A549 (cell line): ENCODE data around the gene PTCD3.

ENCODE experiments used
- CTCF ChIP-seq: fragments of >200 bp; sonication (Bioruptor Twin); formaldehyde crosslinking; IDR thresholded peaks from 3 replicates; pipeline ENCODE4 v1.5.1; 2016
- EP300 ChIP-seq, 2 experiments: fragments of >200 bp; sonication (Bioruptor Twin); formaldehyde crosslinking; IDR thresholded peaks; 2 replicates in 1 of 2; 3 replicates in 1 of 2; pipeline ENCODE4 v1.6.1; 2016 to 2017
- NFE2L2 ChIP-seq: fragments of 150-350 bp; conservative IDR thresholded peaks from 2 replicates; pipeline ENCODE4 v1.6.1; 2014; ENCODE audit warnings: low read length

DNA sequence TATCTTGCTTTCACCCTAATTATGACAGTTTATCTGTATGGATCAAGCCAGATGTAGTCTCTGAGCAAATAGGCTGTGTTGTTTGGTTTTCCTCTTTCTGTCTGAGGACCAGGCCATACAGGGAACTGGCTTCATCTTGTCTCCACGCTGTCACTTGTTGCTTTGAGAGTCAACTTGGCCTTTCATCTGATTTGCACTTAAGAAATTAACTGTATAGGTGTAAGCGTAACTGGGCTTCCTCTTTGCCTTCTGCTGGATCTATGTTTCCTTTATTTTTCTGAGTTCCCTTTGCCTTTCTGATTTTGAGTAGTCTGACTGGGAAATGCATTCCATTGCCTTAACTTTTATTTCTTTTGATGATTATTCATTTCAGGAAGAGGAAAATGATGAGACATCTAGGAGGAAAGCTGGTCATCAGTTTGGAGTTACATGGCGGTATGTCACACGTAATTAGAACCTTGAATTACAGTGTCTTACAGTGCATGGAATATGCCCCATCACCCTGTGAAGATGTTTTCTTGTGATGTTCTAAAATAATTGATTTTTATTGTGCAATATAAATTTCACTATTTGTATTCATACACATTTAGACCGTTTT, 17.4 kb downstream of the PTCD3 start:
- no peak for TF ChIP-seq EP300 (IDR thresholded peaks at IDR 0.05)
- no peak for TF ChIP-seq CTCF
- no peak for TF ChIP-seq NFE2L2
